ENCODE results near the gene TNFAIP8L3. TPM values are rescaled to one million over a fixed set of nuclear protein-coding genes. Genes with fewer than 3 reads are reported as not detected.

TNFAIP8L3 gene
- total RNA-seq, 2 donors from 2014 or later: 33.3 to 42.0 TPM

- ATAC-seq (ENCODE audit: insufficient number of reproducible peaks, low FRiP score, low read depth) (no peak), DNase-seq (ENCODE audit: low spot score) (no peak)
- no peak overlapping the region for H3K4me3 ChIP-seq
- H3K36me3 ChIP-seq: no peaks in the 10 kb centered on the region
- TF ChIP-seq CTCF (IDR thresholded peaks at IDR 0.05): no peak
- no peaks in the 10 kb centered on the region for H3K9me3 ChIP-seq
- no peaks in the 10 kb centered on the region for H3K27me3 ChIP-seq (replicated peaks; ENCODE audit: insufficient read depth)
- peaks cover 25 to 53% of the 10 kb centered on the region in 2 donors for H3K4me1 ChIP-seq (ENCODE audit: control insufficient read depth in 1 of 2, low read depth in 2 of 2)
- H3K27ac ChIP-seq: no peak overlapping the region
Observed at GRCh38 chr15:51100785-51101489, 6.2 kb upstream of the TNFAIP8L3 start.

DNA sequence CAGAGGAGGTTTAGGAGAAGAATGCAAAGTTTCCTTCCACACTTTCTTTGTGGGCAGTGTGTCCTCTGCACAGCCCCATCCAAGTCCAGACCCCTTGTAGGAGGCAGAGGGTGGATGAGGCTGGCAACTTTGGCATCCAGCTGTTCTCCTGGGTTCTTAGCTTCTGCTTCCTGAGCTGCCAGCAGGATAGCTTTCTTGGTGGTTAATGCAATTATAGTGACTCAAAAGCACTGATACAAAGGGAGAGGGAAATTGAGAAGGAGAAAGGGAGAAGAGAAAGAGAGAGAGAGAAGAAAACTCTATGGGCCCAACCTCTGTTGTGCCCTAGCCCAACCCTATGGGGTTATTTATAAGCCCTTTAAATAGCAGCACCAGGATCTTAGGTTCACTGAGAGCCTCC is 4.5 kb upstream of the TNFAIP8L3 start:
- H3K36me3 ChIP-seq: no peaks in the 10 kb centered on the region
- H3K4me3 ChIP-seq: no peak overlapping the region
- ATAC-seq (ENCODE audit: insufficient number of reproducible peaks, low FRiP score, low read depth): no peak
- H3K27ac ChIP-seq: no peak overlapping the region
- DNase-seq (ENCODE audit: low spot score): no peak
- H3K9me3 ChIP-seq: no peaks in the 10 kb centered on the region
- no peak for TF ChIP-seq CTCF (IDR thresholded peaks at IDR 0.05)
- no peaks in the 10 kb centered on the region for H3K27me3 ChIP-seq (replicated peaks; ENCODE audit: insufficient read depth)
- peaks cover 15 to 44% of the 10 kb centered on the region in 2 donors for H3K4me1 ChIP-seq (ENCODE audit: control insufficient read depth in 1 of 2, low read depth in 2 of 2)

DNA sequence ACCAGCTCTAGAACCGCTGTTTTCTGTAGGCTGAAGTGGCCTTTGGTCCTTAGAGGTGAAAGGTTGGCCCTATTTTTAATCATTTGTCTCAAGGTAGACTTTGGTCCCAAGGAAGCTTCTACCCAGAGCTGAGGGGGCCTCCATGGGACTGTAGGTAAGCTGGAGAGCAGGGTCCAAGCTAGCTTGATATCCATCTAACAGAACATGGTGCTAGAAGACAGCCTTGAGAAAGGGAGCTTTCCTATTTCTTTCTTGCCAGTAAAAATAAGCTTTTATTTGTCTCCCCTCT is 3.6 kb upstream of the TNFAIP8L3 start:
- Histone ChIP-seq H3K36me3 (no peaks in the 10 kb centered on the region), H3K4me1 (ENCODE audit: control insufficient read depth in 1 of 2, low read depth in 2 of 2) (peaks cover 13 to 38% of the 10 kb centered on the region in 2 donors), H3K27ac (peak overlapping the region in 1 of 2 donors; percentile 40), H3K4me3 (no peak overlapping the region), H3K9me3 (no peaks in the 10 kb centered on the region), H3K27me3 (replicated peaks; ENCODE audit: insufficient read depth) (no peaks in the 10 kb centered on the region)
- TF ChIP-seq CTCF (IDR thresholded peaks at IDR 0.05): no peak
- no peak for DNase-seq (ENCODE audit: low spot score)
- no peak for ATAC-seq (ENCODE audit: insufficient number of reproducible peaks, low FRiP score, low read depth)

- DNase-seq (ENCODE audit: low spot score) (no peak), ATAC-seq (ENCODE audit: insufficient number of reproducible peaks, low FRiP score, low read depth) (no peak)
- Histone ChIP-seq H3K27me3 (replicated peaks; ENCODE audit: insufficient read depth) (no peaks in the 10 kb centered on the region), H3K9me3 (no peaks in the 10 kb centered on the region), H3K36me3 (no peaks in the 10 kb centered on the region), H3K27ac (peak overlapping the region in 1 of 2 donors; percentile 40), H3K4me1 (ENCODE audit: control insufficient read depth in 1 of 2, low read depth in 2 of 2) (peaks cover 10 to 38% of the 10 kb centered on the region in 2 donors), H3K4me3 (no peak overlapping the region)
- TF ChIP-seq CTCF (IDR thresholded peaks at IDR 0.05): no peak
Observed at GRCh38 chr15:51097553-51098330, 3.0 kb upstream of the TNFAIP8L3 start.

- no peak overlapping the region for H3K4me3 ChIP-seq
- no peak for TF ChIP-seq CTCF (IDR thresholded peaks at IDR 0.05)
- no peaks in the 10 kb centered on the region for H3K9me3 ChIP-seq
- H3K36me3 ChIP-seq: no peaks in the 10 kb centered on the region
- no peaks in the 10 kb centered on the region for H3K27me3 ChIP-seq (replicated peaks; ENCODE audit: insufficient read depth)
- H3K27ac ChIP-seq: peak overlapping the region in 1 of 2 donors; percentile 40
- DNase-seq (ENCODE audit: low spot score) (no peak), ATAC-seq (ENCODE audit: insufficient number of reproducible peaks, low FRiP score, low read depth) (no peak)
- H3K4me1 ChIP-seq (ENCODE audit: control insufficient read depth in 1 of 2, low read depth in 2 of 2): peaks cover 10 to 42% of the 10 kb centered on the region in 2 donors
Observed at GRCh38 chr15:51096976-51097375, 2.3 kb upstream of the TNFAIP8L3 start.
